Measurements from ENCODE around the gene CTIF. TPM values are rescaled to one million over a fixed set of nuclear protein-coding genes. Genes with fewer than 3 reads are reported as not detected.

CTIF gene
- total RNA-seq, 1 donor from 2014 or later, result 35.1 TPM

- H3K27me3 ChIP-seq, result no peaks in the 10 kb centered on the region
- H3K4me1 ChIP-seq, result peaks cover 15% of the 10 kb centered on the region
- no peak overlapping the region for H3K27ac ChIP-seq
- DNase-seq (ENCODE audit: extremely low spot score in 2 of 2), result no peak
- H3K4me3 ChIP-seq, result no peak overlapping the region
- intact Hi-C loops (cut with DNase I), result loop anchor here (10.0 kb wide), 3 partner anchors 87 to 393 kb away; no protein-coding TSS in a partner anchor
- TF ChIP-seq CTCF (IDR thresholded peaks at IDR 0.05), result no peak
- TF ChIP-seq POLR2AphosphoS5 (IDR thresholded peaks at IDR 0.05; ENCODE audit: insufficient read depth in 1 of 2, low read depth in 1 of 2), result peak in 1 of 2 donors; percentile 28
- no peak for TF ChIP-seq POLR2A (IDR thresholded peaks at IDR 0.05)
- no peaks in the 10 kb centered on the region for H3K36me3 ChIP-seq
- no peaks in the 10 kb centered on the region for H3K9me3 ChIP-seq
Observed at GRCh38 chr18:48771641-48772375, 233.0 kb downstream of the CTIF start.

- intact Hi-C loops (cut with DNase I), result loop anchor here (10.0 kb wide), 3 partner anchors 88 to 392 kb away; no protein-coding TSS in a partner anchor
- peaks cover 15% of the 10 kb centered on the region for H3K4me1 ChIP-seq
Observed at GRCh38 chr18:48772457-48772856, 233.6 kb downstream of the CTIF start.

GRCh38 chr18:48773821-48774220, 235.0 kb downstream of the CTIF start:
- no peak for DNase-seq (ENCODE audit: extremely low spot score in 2 of 2)
- TF ChIP-seq CTCF (IDR thresholded peaks at IDR 0.05), result no peak
- TF ChIP-seq POLR2AphosphoS5 (IDR thresholded peaks at IDR 0.05; ENCODE audit: insufficient read depth in 1 of 2, low read depth in 1 of 2), result no peak
- no peak for TF ChIP-seq POLR2A (IDR thresholded peaks at IDR 0.05)
- Histone ChIP-seq H3K27ac (no peak overlapping the region), H3K4me1 (peaks cover 23% of the 10 kb centered on the region), H3K9me3 (no peaks in the 10 kb centered on the region), H3K36me3 (no peaks in the 10 kb centered on the region), H3K27me3 (no peaks in the 10 kb centered on the region), H3K4me3 (no peak overlapping the region)
- intact Hi-C loops (cut with DNase I), result loop anchor here (10.0 kb wide), 3 partner anchors 89 to 391 kb away; no protein-coding TSS in a partner anchor

More at GRCh38 chr18:48772457-48772856, 233.6 kb downstream of the CTIF start:
- DNase-seq (ENCODE audit: extremely low spot score in 2 of 2), result no peak
- Histone ChIP-seq H3K36me3 (no peaks in the 10 kb centered on the region), H3K9me3 (no peaks in the 10 kb centered on the region), H3K4me3 (no peak overlapping the region), H3K27ac (no peak overlapping the region), H3K27me3 (no peaks in the 10 kb centered on the region)
- TF ChIP-seq CTCF (IDR thresholded peaks at IDR 0.05), result no peak
- TF ChIP-seq POLR2AphosphoS5 (IDR thresholded peaks at IDR 0.05; ENCODE audit: insufficient read depth in 1 of 2, low read depth in 1 of 2), result no peak
- TF ChIP-seq POLR2A (IDR thresholded peaks at IDR 0.05), result no peak

- H3K27me3 ChIP-seq, result no peaks in the 10 kb centered on the region
- H3K9me3 ChIP-seq, result no peaks in the 10 kb centered on the region
- H3K4me3 ChIP-seq, result no peak overlapping the region
- H3K4me1 ChIP-seq, result peaks cover 30% of the 10 kb centered on the region
- no peak for DNase-seq (ENCODE audit: extremely low spot score in 2 of 2)
- no peaks in the 10 kb centered on the region for H3K36me3 ChIP-seq
- no peak for TF ChIP-seq CTCF (IDR thresholded peaks at IDR 0.05)
- TF ChIP-seq POLR2A (IDR thresholded peaks at IDR 0.05), result no peak
- TF ChIP-seq POLR2AphosphoS5 (IDR thresholded peaks at IDR 0.05; ENCODE audit: insufficient read depth in 1 of 2, low read depth in 1 of 2), result no peak
- H3K27ac ChIP-seq, result no peak overlapping the region
- intact Hi-C loops (cut with DNase I), result loop anchor here (5.0 to 10.0 kb wide), 4 partner anchors 90 to 390 kb away; partner anchors contain the start of gene SMAD7
Observed at GRCh38 chr18:48774941-48775340, 236.1 kb downstream of the CTIF start.
